EH (cell line): ENCODE results near the gene DLX5.
A peak's percentile ranks its signal among the peaks of the same experiment; 100 is the strongest.

Source experiments
- DNase-seq: peaks from one replicate; pipeline ENCODE4 v3.0.0-alpha.2; 2015; ENCODE audit warnings: low read depth

DLX5 gene

DNA sequence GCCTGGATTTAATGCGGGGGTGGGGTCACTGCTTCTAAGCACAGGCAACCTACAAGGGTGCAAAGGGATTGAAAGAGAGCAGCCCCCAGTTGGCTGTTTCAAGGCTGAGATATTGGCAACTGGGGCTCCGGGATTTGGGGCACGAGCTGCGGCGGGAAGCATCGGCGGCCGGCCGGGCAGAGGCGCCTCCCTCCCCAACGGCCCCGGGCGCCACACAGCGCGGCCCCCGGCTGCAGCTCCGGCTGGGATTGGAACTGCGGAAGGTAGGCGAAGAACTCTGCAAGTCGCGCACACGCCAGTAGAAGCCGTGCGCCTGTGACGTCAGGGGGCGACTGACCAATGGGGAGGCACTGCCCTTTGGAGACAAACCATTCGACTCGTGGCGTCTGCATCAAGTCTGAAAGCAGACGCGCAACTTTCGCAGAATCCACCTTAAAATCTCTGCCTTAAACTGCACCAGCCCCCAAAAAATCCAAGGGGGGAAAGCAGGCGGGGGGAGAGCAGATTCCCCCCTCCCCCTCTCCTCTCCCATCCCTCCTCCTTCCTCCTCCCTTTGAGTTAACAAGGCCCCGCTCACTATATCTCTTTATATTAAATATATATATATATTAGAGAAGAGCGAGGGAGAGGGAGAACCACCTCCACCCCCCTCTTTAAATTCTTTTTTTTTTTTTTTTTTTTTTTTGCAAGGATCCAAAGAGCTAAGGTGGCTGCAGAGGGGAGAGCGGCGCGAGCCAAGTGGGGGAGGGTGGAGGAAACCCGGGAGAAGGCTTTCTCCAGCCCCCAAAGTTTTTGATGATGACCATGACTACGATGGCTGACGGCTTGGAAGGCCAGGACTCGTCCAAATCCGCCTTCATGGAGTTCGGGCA lies 19.2 kb downstream of the DLX5 start, which contains the start of gene DLX6:
Gene DLX6 (plus strand): TSS at position 371 of the 872 bp plus-strand sequence. CDS start 425 bp downstream, at position 796.
- DNase-seq = peak; percentile 53

- no peak for DNase-seq
Measured at GRCh38 chr7:97004247-97005182, 20.1 kb downstream of the DLX5 start.

- DNase-seq = no peak
Measured at GRCh38 chr7:97003262-97004246, 21.1 kb downstream of the DLX5 start.

DNA sequence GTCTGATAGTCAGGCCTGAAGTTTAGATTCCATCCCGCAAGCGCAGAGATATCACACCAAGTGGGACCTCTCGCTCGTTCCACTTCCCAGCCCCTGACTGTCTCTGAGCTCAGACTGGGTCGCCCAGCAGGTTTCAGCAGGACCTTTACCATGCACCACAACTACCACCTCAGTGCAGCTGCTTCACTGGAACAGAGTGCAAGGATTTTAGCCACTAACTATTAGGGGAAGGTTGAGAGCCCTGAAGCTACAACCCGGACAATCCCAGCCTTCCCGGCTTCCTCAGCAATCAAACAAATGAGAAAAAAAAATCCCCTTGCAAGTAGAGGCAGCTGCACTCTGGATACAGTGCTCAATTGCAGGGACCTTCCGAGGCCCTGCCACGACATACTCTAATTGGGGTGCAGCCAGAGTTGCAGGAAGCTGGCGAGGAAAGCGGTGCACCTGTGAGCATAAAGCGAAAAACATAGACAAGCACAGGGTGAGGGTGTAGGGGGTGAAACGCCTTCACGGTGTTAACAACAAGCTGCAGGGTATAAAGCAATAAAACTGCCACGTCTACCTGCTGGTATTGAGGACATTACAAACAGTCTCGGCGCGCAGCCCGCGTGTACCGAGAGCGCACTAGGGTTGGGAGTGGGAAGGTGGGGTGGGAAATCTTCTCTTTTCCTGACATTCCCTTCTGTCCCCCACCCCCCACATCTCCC lies 21.9 kb downstream of the DLX5 start:
- no peak for DNase-seq

DNA sequence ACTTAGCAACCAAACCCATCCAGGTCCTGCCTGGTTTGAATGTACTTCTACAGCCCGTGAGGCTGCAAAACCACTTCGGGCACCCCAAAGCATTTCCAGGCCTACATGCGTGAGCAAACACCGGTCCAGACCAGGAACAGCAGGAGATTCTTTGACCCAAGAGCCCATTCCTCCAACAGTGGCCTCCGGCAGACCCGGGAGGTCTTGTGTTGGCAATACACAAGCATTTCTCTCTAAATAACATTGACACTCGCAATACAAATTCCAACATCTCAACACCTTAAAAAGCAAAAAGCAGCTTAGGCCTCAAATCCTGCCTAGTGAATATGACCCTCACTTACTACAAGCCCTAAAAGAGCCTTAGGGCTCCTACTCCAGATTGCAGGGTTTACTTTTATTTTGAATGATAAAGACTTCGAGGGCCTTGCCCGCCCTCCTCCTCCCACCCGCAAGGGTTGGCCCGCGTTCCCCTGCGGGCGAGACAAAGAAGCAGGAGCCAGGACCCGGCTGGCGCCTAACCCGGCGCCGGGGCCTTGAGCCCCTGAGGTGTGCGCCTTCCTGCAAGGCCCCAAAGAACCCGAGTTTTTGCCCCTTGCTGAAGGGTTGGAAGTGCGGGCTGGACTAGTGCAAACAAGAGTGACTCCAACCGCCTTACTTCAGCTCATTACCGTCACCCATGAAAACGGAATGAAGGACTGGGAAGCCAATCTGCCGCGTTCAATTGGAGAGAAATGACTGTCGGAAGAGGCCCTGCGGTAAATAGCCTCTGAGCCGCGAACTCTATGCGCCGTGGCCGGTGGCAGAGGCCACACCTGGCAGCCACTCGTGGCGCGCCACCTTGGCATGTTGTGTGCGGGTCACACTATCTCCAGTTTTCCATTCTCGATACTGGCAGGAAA lies 22.7 kb downstream of the DLX5 start:
- no peak for DNase-seq

GRCh38 chr7:97001221-97001620 lies 23.4 kb downstream of the DLX5 start:
- DNase-seq = no peak

- DNase-seq = no peak
Measured at GRCh38 chr7:96998744-96999143, 25.9 kb downstream of the DLX5 start.

- no peak for DNase-seq
Measured at GRCh38 chr7:96998333-96998732, 26.3 kb downstream of the DLX5 start.

DNA sequence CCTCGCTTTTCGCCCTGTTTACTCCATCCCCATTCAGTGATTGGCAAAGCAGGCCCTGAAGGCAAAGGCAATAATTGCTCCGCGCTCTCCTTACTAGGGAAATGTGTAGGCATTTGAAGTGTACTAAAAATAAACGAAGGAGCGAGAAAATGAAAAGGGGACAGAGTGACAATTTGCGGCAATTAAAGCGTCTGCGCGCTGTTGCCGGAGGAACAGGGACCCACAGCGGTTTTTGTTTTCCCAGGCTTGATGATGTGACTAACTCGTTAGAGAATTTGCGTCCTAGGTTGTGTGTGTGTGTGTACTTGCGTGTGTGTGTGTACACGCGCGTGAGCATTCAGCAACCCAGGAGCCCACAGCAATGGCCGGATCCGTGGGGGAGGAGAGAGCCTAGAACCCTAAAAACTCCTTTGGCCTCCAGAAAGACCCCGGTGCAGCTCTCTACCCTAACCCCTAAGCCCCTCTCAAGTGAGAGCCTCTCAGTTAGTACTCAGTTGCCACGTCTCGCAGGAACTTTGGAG lies 27.1 kb downstream of the DLX5 start:
- DNase-seq = no peak

DNA sequence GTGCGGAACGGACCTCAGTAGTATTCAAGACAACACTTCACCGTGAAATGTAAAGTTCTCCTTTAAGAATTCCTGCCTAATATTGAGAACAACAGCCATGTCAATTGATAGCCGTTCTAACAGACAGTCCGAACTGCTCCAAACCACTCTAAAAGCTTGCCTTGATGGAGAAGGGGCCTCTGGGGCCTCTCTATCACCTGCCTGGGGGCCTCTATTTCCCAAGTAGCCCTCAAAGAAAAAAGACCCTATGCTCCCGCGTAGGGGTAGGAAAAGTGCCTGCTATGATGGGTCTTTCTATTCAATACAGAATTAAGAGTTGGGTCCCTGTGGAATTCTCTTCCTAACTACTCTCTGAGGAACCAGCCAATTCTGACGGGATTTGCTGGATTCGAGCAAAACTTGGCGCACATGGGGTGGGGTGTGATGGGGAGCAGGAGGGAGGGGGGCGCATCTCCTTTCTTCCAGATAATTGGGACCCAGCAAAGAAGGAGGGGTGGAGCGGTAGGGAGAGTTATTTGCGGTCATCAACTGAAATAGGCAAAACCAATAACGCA lies 27.6 kb downstream of the DLX5 start:
- DNase-seq = no peak

GRCh38 chr7:96996111-96996957 lies 28.3 kb downstream of the DLX5 start:
- DNase-seq = no peak

- DNase-seq = no peak
Measured at GRCh38 chr7:96995406-96996110, 29.1 kb downstream of the DLX5 start.

GRCh38 chr7:96993980-96994379 lies 30.7 kb downstream of the DLX5 start:
- DNase-seq = no peak

- no peak for DNase-seq
Measured at GRCh38 chr7:96993094-96993865, 31.4 kb downstream of the DLX5 start.

DNA sequence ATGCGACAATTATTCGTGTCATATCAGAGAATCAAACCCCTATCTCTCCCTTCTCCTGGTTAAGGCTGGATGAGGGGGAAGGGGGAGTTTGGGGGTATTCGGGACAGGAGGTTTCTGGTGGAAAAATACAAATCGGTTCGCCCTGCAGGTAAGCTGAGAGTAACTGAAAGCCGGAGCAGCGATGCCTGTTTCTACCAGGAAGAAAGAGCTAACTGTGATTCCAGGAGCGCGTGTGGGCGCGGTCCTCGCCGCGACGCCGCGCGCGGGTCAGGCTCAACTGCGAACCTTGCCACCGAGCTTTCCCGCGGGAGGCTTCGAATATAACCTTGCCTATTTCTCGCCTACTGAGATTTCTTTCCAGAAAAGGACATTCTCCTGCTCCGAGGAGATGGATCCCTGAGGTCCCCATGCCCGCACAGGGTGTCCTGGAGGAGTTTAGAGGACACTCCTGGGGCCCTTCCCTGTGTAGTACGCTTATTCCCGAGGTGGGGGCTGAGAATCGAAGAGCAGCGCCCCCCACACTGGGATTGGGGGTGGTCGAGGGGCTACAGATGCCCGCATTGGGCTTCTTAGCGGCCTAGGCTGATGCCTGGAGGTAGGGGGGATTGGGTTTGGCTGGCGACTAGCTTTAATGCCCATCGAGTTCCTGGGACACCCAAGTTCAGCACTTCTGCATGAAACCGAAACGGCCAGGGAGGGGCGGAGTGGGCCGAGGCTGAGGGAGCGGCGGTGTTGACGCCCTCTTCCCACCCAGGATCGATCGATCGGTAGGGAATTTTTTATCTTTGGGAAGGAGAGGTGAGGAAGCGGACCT lies 32.2 kb downstream of the DLX5 start:
- no peak for DNase-seq
